ENCODE data around the gene ZNF407. TPM values are rescaled to one million over a fixed set of nuclear protein-coding genes. Genes with fewer than 3 reads are reported as not detected.

The ZNF407 gene
- total and polyA plus RNA-seq, 9 donors, result 5.3 to 22.3 (median 18.7) TPM

DNA sequence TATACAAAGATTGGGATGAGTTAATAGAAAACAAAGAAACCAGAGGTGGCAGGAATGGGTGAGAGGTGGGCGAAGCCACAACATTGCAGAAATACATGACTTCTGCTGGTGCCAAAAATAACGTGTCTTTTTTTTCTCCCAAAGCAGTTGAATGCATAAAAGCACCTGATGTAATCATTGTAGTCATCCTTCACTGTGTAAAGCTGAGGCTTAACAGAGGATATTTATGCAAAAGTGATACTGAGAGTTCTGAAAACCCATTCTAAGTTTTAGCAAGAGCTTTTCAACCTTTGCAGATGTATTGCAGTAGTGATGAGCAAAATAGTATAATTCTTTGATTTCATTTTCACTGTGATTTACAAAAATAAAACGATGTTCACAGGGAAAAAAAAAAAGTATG lies 438.3 kb downstream of the ZNF407 start:
- no peaks in the 10 kb centered on the region for H3K36me3 ChIP-seq
- no peaks in the 10 kb centered on the region for H3K9me3 ChIP-seq
- no peak for DNase-seq
- no peaks in the 10 kb centered on the region for H3K27me3 ChIP-seq
- no peak overlapping the region for H3K4me3 ChIP-seq
- intact Hi-C loops (cut with DNase I), result no loop called here
- TF ChIP-seq, protein P1, sequence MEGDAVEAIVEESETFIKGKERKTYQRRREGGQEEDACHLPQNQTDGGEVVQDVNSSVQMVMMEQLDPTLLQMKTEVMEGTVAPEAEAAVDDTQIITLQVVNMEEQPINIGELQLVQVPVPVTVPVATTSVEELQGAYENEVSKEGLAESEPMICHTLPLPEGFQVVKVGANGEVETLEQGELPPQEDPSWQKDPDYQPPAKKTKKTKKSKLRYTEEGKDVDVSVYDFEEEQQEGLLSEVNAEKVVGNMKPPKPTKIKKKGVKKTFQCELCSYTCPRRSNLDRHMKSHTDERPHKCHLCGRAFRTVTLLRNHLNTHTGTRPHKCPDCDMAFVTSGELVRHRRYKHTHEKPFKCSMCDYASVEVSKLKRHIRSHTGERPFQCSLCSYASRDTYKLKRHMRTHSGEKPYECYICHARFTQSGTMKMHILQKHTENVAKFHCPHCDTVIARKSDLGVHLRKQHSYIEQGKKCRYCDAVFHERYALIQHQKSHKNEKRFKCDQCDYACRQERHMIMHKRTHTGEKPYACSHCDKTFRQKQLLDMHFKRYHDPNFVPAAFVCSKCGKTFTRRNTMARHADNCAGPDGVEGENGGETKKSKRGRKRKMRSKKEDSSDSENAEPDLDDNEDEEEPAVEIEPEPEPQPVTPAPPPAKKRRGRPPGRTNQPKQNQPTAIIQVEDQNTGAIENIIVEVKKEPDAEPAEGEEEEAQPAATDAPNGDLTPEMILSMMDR (IDR thresholded peaks at IDR 0.05), result no peak
- TF ChIP-seq POLR2A (IDR thresholded peaks at IDR 0.05) (no peak), EP300 (IDR thresholded peaks at IDR 0.05) (no peak)
- no peaks in the 10 kb centered on the region for H3K4me1 ChIP-seq (ENCODE audit: insufficient read depth)
- 61 to 64% (median 64%) methylated on average over 3 of the region's 3 CpGs for WGBS, 3 donors
- H3K27ac ChIP-seq, result no peak overlapping the region

DNA sequence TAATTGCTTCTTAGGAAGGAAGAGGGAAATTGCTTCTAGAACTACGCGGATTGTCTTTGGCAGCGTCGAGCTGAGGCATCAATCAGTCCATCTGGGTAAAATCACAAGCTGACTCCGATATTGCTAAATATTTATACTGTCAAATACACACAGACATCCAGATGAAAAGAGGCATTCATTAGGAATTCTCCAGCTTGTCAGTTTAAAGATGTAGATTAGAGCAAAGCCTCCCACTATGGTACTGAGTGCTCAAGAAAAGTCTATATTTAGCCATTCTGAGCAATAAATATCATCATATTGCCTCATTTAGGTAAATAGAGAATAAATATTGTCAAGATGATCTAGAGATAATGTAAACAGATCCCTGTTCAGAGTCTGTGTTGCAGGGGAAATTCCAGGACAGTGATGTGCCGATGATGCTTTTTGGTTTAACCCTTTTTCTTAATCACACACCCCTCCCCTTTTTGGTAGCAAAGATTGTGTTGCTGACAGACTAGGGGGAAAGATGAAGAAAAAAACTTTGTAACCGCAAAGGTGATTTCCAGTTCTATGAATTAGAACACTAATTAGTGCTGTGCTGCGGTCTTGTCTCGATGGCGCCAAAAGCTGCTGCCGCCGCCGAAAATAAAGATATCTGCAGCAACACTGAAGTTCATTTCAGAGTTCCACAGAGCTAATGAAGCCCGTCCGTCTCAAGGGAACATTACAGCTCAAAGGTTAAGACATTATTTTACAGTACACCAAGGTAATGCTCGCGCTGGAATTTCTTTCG lies 439.4 kb downstream of the ZNF407 start:
- Histone ChIP-seq H3K27ac (no peak overlapping the region), H3K4me3 (no peak overlapping the region), H3K27me3 (no peaks in the 10 kb centered on the region), H3K9me3 (no peaks in the 10 kb centered on the region), H3K4me1 (ENCODE audit: insufficient read depth) (no peaks in the 10 kb centered on the region), H3K36me3 (no peaks in the 10 kb centered on the region)
- WGBS, 3 donors, result 66 to 68% (median 67%) methylated on average over 18 of the region's 18 CpGs
- TF ChIP-seq, protein P1 (IDR thresholded peaks at IDR 0.05), result no peak
- TF ChIP-seq POLR2A (IDR thresholded peaks at IDR 0.05), result no peak
- TF ChIP-seq EP300 (IDR thresholded peaks at IDR 0.05), result no peak
- DNase-seq, result no peak
- intact Hi-C loops (cut with DNase I), result no loop called here

DNA sequence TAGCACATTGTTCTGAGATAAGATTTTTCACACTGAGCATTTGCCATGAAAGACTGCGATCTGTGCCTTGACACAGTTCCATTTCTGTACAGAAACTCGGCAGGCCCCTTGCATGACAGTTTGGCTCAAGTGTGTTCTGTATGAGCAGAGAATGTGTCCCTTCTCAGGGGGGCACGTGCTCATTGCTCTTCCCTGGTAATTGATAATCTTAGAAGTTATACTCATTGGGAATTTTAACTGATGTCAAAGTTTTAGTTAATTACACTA lies 440.0 kb downstream of the ZNF407 start:
- TF ChIP-seq POLR2A (IDR thresholded peaks at IDR 0.05) (no peak), EP300 (IDR thresholded peaks at IDR 0.05) (no peak)
- TF ChIP-seq, protein P1 (IDR thresholded peaks at IDR 0.05), result no peak
- H3K27me3 ChIP-seq, result no peaks in the 10 kb centered on the region
- no peak overlapping the region for H3K4me3 ChIP-seq
- H3K36me3 ChIP-seq, result no peaks in the 10 kb centered on the region
- WGBS, 3 donors, result 61 to 81% (median 70%) methylated on average over 3 of the region's 3 CpGs
- DNase-seq, result no peak
- intact Hi-C loops (cut with DNase I), result no loop called here
- no peaks in the 10 kb centered on the region for H3K9me3 ChIP-seq
- no peak overlapping the region for H3K27ac ChIP-seq
- no peaks in the 10 kb centered on the region for H3K4me1 ChIP-seq (ENCODE audit: insufficient read depth)

DNA sequence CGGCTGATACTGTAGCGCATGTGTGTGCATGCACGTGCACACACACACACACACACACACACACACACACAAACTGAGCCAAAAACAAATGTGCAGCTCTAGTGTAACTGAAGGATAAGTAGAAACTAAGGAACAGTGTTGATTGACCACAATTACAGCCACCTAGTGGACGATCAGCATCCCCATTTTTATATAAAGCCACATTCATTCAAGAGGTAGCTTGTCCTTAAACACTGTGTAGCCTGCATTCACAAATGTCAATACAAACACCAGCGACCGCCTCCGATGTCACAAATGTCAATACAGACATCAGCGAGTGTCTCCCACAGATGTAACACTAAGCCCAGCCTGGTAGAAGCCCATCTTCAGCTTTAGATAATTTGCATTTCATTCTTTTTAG lies 443.9 kb downstream of the ZNF407 start:
- DNase-seq, result no peak
- TF ChIP-seq, protein P1 (IDR thresholded peaks at IDR 0.05), result no peak
- 80 to 88% (median 88%) methylated on average over 8 of the region's 8 CpGs for WGBS, 3 donors

More for the DNA sequence above, 443.9 kb downstream of the ZNF407 start:
- Histone ChIP-seq H3K36me3 (no peaks in the 10 kb centered on the region), H3K4me1 (ENCODE audit: insufficient read depth) (no peaks in the 10 kb centered on the region), H3K27me3 (no peaks in the 10 kb centered on the region), H3K4me3 (no peak overlapping the region), H3K27ac (no peak overlapping the region), H3K9me3 (no peaks in the 10 kb centered on the region)
- intact Hi-C loops (cut with DNase I), result no loop called here
